GM21619 (cell line): ENCODE results near the gene FCAMR.

Source experiments
- ATAC-seq: cut with Tn5 transposase; IDR thresholded peaks from one replicate; pipeline ENCODE4 v1.9.1; 2021; ENCODE audit not compliant: unreplicated experiment

Gene FCAMR

GRCh38 chr1:206960676-206961386 is 9.4 kb downstream of the FCAMR start:
- ATAC-seq, result no peak

- ATAC-seq, result no peak
Measured at GRCh38 chr1:206958144-206958543, 12.1 kb downstream of the FCAMR start.

- ATAC-seq, result no peak
Measured at GRCh38 chr1:206957639-206958038, 12.6 kb downstream of the FCAMR start.

GRCh38 chr1:206955476-206956451 is 14.5 kb downstream of the FCAMR start:
- ATAC-seq, result peak; percentile 53

GRCh38 chr1:206954459-206955342 is 15.6 kb downstream of the FCAMR start:
- no peak for ATAC-seq

- ATAC-seq, result no peak
Measured at GRCh38 chr1:206953626-206954025, 16.6 kb downstream of the FCAMR start.

GRCh38 chr1:206953126-206953525 is 17.1 kb downstream of the FCAMR start:
- no peak for ATAC-seq

GRCh38 chr1:206952171-206952570 is 18.1 kb downstream of the FCAMR start:
- no peak for ATAC-seq

GRCh38 chr1:206951318-206952100 is 18.8 kb downstream of the FCAMR start:
- peak; percentile 39 for ATAC-seq

- no peak for ATAC-seq
Measured at GRCh38 chr1:206949641-206950040, 20.6 kb downstream of the FCAMR start.

GRCh38 chr1:206949208-206949607 is 21.1 kb downstream of the FCAMR start:
- no peak for ATAC-seq

- ATAC-seq, result no peak
Measured at GRCh38 chr1:206947255-206947654, 23.0 kb downstream of the FCAMR start.

- ATAC-seq, result no peak
Measured at GRCh38 chr1:206946261-206946660, 24.0 kb downstream of the FCAMR start, which contains the start of gene PIGR. Gene PIGR (minus strand): TSS chr1:206946466. CDS start chr1:206940531, 5,935 bp downstream.

- no peak for ATAC-seq
Measured at GRCh38 chr1:206945779-206946178, 24.5 kb downstream of the FCAMR start.

GRCh38 chr1:206944703-206945102 is 25.6 kb downstream of the FCAMR start:
- ATAC-seq, result no peak

- no peak for ATAC-seq
Measured at GRCh38 chr1:206941766-206942418, 28.4 kb downstream of the FCAMR start.

- no peak for ATAC-seq
Measured at GRCh38 chr1:206940588-206940936, 29.7 kb downstream of the FCAMR start.

GRCh38 chr1:206939841-206940587 is 30.2 kb downstream of the FCAMR start:
- ATAC-seq, result no peak

GRCh38 chr1:206939131-206939530 is 31.1 kb downstream of the FCAMR start:
- ATAC-seq, result no peak
